GM21737 (cell line): ENCODE data around the gene NATD1.

Experiments used
- ATAC-seq: cut with Tn5 transposase; IDR thresholded peaks from one replicate; pipeline ENCODE4 v1.9.1; 2021; ENCODE audit warnings: mild to moderate bottlenecking, moderate library complexity; ENCODE audit not compliant: unreplicated experiment

Gene NATD1

DNA sequence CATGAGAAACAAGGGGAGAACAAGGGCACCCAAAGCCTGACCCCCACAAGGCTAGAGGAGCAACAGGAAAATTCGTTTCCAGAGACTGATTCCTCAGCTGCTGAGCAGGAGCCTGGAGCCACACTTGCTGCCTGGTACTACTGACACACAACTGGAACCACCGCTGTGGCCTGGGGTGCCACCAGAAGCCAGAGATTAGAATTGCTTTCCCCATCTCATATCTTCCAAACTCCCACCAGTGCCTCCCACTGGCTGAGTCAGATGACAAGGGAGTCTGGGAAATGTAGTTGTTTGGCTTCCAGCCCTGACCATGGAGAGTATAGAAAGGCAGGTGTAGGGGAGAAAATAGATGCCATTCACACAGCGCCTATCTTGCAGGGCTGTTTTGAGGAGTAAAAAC, 35.1 kb downstream of the NATD1 start:
- ATAC-seq, result no peak

DNA sequence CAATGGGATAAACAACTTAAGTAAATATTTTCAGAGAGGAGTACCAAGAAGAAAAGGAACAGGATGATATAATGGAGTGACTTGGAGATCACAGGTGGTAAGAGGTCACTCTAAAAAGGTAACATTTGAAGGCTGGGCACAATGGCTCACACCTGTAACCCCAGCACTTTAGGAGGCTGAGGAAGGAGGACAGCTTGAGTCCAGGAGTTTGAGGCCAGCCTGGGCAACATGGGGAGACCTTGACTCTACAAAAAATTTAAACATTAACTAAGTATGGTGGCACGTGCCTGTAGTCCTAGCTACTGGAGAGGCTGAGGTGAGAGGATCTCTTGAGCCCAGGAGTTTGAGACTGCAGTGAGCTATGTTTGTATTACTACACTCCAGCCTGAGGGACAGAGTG, 35.9 kb downstream of the NATD1 start:
- ATAC-seq, result no peak

DNA sequence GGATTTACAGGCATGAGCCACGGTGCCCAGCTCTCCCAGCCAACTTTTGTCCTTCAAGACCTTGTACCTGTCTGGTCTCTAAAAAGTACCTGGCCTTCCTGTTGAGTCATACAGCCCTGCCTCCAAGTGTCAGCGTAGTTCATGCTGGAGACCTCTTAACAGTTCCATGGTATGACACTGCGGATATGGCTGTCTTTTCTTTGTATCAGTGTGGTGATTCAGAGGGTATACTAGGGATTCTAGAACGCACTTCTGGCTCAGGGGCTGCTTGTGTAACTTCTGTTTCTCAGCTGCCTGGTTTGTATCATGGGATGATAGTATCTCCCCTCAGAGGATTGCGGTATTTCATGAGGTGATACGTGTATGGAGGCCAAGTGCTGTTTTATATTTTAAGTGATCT, 37.3 kb downstream of the NATD1 start:
- no peak for ATAC-seq

DNA sequence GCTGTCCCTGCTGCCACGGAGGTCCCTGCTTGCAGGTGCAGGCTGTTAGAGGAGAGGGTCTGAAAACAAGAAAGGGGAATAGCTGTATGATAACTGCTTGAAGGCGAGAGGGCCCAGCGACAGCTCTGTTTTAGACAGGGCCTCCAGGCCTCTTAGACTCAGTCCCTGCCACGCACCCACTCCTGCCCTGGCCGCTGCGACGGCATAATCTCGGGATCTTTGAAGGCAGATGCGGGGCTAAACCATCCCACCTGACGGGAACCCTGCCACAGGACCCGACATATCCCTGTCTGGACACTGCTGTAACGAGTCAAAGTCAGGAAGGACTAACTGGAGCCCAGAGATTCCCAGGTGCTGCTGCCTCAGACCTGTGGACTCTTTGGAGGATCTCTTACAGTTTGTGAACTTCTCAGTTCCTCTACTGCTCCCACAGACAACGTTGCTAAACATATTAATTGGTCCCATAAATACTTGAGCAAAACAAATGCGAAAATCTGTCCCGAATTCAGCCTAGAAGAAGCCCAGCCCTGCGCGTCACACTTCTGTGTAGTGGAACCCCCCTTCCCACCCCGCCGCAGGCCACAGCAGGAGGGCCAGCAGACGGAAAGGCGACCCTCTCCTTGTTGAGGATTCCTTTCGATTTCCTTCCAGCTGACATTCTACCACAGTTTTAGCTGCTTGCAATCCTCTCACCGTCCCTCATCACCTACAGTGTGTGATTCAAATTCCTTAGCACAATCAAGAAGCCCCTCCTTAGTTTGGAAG, 38.3 kb downstream of the NATD1 start:
- ATAC-seq, result peak; percentile 9

DNA sequence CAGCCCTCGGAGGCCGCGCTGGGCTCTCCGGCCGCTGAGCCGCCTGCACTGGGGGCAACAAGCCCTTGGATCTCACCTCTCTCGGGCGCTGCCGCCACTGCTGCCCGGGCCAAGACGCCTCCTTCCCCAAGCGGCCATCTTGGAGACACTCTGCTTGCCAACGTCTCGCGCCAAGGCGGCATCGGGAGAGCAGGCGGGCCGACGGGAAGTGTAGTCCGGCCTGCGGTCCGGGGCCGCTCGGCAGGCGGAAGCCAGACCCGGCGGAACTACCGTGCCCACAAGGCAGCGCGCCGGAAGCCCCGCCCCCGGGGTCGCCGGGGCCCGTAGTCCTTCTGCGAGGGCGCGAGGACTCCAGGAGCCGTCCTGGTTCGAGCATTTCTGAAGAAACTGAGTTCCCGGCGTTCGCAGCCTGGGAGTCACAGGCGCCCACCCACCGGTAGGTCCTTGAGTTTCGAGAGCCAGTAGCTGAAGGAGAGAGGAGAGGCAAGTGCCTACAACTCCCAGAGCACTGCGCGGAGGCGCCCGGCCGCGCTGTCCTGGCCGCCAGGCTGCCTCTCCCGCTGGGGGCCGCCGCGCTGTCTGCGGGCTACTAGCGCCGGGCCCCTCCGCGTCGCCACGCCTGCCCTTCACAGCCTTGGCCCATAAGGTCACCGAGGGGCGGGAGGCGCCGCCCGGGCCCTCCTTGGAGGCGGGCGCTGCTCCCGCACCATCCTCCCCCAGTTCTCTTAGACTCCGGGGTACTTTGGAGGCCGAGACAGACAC, 39.0 kb downstream of the NATD1 start, which contains the start of gene TMEM11:
TSS of gene TMEM11 (minus strand) at position 147 of the 762 bp plus-strand sequence. CDS start at position 138, 9 bp downstream.
- peak; percentile 85 for ATAC-seq

DNA sequence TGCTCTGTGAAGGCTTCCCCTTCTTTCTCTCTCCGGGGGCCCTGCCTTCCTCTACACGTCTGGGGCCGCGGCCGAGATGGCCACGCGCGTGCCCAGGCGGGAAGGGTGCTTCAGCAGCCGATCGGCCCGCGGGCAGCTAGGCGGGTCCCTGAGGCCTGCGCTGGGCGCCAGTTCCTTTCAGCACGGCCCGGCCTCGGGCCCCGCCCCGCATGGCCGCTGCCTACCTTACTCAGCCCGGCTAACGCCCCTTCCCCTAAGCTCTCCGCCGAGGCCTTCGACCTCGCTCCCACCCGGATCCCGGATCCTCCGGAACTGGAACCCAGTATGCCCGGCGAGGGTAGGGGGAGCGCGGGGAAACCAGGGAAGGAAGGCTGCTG, 39.6 kb downstream of the NATD1 start:
- ATAC-seq, result peak; percentile 11

DNA sequence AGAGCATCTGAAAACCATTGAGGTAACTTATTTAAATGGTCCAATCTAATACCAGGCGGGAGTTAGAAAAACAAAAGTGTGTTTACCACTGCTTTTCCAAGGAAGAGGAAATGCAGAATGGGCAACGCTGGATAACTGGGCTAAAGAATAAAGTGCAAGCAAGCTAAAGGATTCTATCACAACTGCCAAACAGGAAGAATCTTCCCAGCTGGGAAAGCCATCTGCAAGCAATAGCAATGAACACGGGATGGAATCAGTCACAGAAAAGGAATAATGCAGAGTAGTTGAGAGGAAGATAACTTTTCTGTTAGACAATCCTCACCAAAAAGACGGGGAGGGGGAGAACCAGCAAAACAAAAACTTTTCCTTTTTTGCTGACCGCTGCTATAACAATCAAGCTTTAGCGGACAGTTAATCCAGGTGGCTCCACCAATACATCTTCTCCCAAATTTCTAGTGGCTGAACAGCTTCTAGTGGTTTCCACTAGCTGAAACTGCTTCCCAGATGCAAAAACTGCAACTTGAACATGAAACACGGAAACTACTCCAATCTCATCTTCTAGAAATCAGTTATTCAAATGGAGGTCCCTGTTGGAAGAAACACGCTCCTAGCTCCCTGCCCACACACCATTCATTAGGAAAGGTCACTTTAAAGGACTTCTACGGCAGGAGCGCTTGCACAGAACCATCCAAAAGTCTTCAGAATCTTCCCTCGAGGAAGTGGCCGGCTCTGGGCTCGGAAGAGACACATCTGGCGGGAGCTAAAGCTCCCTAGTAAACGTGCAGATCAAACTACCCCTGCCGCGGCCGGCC, 40.2 kb downstream of the NATD1 start:
- ATAC-seq, result no peak

DNA sequence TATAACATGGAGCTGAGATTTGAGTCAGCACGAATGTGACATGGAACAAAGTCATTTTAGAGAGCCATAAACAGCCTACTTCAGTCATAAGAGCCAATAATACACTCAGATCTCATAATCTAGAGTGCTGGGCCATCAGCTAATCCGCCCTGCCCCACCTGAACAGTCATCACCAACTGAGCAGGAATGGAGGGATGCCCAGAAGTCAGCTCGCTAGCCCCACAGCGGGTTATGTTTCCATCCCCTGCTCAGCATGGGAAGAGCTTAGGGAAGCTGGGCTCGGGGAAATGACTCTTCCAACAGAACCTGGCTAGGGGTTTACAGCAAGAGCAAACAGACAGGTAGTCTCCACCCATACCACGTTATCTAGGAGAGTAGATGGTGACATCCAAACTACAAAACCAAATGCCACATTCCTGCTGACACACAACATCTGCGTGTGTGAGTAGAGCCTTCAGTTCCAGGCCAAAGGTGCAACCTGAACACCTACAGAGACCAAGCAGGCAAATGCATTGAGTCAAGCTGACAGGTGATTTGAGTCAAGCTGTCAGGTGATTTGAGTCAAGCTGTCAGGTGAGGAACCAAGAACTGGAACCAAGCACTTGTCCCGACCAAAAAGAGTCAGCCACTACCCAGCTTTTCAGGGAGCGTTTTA, 41.3 kb downstream of the NATD1 start:
- ATAC-seq, result no peak

DNA sequence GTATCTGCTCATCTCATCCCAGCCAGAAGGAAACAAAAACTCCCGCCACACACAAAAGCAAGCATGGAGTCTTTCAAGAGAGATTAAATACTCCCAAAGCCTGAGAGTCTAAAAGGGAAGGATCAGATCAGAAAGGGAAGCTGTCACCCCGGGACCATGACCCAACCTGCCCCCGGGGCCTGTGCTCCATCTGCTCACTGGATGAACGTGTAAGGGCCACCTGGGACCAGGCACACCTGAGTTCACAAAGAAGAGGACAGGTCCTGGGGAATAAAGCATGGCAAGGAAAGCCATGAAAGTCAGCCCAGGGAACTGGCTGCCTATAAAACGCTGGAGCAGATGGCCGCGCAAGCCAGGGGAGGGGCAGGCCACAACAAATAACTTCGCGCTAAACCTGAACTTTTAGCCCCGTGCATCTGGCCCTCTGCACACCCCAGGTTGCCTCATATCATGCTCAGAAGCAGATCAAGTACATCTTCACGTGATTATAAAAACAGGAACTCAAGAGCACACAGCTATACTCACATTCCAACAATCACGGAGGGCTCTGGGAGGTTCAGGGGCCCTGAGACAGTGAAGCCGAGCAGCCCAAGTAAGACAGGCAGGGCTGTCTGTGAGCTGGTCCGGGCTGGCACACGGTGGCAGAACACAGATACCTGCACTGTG, 42.7 kb downstream of the NATD1 start:
- no peak for ATAC-seq

DNA sequence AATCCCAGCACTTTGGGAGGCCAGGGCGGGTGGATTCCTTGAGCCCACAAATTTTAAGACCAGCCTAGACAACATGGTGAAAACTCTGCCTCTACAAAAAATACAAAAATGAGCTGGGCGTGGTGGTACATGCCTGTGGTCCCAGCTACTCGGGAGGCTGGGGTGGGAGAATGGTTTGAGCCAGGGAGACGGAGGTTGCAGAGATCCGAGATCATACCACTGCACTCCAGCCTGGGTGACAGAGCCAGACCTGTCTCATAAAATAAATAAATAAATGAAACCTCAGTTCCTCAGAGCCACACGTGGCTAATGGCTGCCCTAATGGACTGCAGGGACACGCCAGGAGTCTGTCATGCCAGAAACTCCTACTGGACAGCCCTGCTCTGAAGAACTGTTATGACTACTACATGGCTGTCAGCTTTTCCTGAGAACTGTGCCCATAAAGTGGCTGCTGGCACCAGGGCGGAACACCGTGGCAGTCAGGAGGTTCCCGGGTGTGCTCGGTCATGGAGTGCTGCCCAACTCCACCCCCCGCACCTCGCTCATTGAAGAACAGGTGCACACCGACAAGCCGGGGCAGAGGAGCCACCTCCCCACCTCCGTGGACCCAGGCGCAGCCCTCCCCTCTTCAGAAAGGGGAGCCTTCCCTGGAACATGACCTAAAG, 43.6 kb downstream of the NATD1 start:
- no peak for ATAC-seq

DNA sequence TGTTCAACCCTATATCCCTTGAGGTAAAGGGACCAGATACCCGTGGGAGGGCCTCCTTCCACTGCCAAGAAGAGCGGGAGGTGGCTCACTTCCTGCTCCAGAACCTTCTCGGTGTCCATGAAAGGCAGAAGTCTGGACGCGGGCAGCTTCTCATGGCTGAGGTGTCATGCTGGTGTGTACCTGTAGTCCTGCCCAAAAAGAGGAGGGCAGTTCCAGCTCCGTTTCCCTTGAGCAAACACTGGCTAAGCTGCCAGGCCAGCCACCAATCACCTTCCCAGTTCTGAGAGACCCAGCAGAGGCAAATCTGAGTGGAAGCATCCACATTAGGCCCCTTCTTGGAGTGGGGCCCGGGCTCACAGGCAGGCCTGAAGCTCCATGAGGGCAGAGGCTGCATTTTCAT, 44.9 kb downstream of the NATD1 start:
- ATAC-seq, result no peak

DNA sequence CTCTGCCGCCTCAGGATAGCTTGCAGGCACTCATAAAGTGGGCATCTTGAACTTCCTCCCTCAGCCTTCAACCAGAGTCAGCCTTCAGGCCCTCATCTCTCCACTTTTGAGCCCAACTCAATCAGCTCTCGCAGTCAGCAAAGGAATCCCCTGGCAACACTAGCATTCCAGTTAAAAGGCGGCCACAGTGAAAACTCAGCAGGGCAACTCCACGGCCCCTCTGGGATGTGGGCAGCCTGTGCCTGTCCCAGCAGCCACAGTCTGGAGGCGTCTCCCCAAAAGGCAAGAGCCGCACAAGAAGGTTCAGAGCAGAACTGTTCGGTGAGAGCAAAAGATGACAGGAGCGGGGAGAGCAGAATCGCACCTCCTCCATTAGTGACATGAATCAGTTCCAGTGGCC, 48.3 kb downstream of the NATD1 start:
- ATAC-seq, result no peak

DNA sequence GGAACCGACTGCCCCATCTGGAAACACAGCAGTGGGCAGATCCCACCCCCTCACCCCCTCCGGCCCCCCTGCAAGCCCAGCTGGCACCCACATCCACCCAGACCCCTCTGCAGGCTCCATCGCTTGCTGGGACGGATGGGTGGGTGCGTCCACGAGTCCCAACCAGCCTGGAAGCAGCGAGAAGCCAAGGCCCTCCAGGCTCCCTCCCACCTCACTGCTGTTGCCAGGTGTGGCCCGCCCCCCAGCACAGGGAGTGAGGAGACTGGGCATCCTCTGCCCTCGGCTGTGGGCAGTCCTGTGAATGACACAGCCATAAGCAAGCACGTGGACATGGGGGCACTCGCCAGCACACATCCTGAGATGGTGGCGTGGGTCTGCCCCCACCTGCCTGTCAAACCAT, 50.7 kb downstream of the NATD1 start:
- ATAC-seq, result no peak

DNA sequence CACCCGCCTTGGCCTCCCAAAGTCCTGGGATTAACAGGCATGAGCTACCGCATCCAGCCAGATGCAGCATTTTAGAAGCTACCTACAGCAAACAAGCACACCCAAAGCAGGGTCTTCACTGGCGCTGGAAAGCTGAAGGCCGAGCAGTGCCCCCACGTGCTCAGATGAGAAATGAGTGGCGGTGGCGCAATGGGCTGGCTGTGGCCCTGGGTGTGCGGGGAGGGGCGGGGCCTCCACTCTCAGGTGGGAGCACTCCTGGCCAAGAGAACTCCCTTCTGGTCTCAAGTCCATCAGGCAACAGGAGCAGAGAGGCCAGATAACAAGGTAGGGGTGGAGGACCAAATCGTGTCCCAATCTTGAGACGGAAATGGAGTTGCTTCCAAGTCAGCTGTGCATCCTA, 51.3 kb downstream of the NATD1 start:
- no peak for ATAC-seq

DNA sequence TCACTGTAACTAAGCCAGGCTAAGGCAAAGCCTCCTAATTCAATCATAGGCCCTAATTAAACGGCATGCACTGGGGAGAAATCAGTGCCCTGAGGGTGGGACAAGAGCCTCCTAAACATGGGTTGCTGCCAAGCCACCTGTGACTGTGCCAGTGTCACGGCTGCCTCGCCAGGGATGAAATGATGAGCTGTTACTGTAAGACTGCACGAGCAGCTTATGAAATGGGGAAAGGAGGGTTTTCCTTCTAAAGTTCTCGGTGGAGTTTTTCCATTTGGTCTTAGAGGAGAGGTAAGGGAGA, 52.0 kb downstream of the NATD1 start:
- no peak for ATAC-seq

DNA sequence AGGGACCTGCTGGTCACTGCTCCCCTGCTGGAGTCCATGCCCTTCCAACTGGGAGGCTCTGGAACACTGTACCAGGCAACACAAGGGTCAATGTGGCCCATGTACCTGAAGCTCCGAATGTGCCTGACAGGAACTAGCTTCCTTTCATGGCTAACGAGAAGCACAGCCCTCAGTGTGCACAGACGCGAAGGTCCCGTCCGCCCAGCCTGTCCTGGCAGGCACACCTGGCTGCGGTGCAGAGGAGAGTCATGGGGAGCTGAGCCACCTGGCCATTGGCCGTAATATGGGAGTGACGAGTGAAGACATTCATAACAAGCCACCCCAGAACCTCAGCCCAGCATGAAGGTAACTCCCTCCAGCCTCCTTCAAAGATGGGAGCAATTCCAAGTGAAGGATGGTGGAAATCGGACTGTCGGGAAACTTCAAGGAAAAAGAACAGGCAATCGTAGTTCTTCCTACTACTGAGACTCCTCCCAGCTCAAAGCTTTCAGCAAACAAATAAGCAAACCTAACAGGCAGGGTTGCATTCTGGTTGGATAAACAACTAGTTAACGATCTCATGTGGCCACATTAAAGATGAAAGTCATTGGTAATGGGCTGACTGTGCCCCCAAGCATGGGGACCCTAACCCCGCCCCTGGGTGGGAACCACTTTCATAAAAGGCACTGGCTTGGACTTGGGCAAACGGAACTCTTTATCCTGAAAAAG, 52.5 kb downstream of the NATD1 start:
- no peak for ATAC-seq

DNA sequence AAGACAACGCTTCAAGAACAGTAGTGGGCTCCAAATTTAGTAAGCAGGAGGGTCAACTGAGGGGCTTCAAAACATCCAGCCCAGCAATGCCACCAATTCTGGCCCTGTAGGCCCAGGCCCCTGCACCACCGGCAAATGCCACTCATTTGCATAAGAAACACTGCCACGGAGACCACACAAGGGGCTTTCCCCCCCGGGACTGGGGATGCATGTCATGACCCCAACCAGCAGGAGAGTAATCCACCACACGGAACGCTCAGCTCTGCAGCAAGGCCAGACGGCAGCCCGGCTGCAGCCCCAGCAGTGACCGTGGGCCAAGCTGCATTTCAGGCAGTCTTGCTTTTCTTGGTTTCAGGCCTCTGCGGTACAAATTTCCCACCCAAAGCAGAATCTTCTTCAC, 53.4 kb downstream of the NATD1 start:
- no peak for ATAC-seq

DNA sequence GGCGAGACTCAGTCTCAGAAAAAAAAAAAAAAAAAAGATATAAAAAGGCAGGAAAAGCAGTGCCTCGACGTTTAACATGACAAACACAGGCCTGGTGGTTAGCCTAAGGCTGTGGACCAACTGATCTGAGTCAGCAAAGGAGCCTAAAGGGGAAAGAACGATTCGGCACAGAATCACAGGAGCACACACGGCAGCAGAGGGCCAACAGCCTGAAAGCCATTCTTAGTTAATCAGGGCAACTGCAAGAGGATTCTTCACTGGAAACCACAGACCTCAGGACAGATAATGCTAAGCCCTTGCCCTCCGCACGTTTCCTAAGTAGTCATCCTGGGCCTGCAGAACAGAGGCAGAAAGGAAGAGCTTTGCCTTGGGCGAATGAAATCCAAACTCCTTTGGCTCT, 53.9 kb downstream of the NATD1 start:
- no peak for ATAC-seq

DNA sequence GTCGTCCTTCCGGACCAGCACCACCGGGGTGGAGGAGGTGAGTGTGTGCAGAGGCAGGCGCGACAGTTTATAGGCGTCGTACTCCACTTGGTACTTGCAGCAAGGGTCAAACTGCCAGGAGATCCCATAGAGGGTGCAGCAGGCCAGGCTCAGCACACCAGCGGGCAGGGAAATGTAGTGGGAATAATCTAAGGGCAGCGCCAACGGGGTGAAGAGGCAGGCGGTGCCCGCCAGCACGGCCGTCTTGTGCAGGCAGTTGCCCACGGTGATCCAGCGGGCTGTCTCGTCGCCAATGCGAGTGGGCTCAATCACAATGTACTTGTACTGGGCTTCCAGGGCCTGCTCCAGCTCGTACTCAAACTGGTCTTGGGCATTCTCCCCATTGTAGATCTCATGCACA, 54.8 kb downstream of the NATD1 start:
- ATAC-seq, result no peak

DNA sequence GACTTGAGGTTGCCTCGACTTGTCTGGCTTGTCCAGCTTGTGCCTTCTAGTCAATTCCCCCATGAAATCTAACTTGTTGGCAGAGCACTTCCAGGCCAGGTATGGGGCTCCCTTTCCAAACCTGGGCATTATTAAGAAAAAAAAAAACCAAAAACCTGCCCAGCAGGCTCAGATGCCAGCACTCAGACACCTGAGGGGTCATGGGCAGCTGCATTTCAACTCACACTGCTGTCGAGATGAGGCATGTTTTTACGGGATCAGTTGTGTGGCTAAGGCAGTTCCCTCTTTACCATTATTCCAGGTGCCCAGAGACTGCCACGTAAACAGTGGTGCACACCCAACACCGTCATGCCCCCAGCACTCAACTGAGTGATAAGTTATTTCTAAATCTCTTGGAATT, 57.1 kb downstream of the NATD1 start:
- ATAC-seq, result no peak
